GM18498 (cell line): ENCODE data around the gene DGKE.
A peak's percentile ranks its signal among the peaks of the same experiment; 100 is the strongest.

Experiments used
- ATAC-seq: cut with Tn5 transposase; IDR thresholded peaks from one replicate; pipeline ENCODE4 v1.9.1; 2021; ENCODE audit warnings: mild to moderate bottlenecking, moderate library complexity; ENCODE audit not compliant: unreplicated experiment

Gene DGKE

GRCh38 chr17:56912105-56912999 lies 78.4 kb downstream of the DGKE start:
- no peak for ATAC-seq

DNA sequence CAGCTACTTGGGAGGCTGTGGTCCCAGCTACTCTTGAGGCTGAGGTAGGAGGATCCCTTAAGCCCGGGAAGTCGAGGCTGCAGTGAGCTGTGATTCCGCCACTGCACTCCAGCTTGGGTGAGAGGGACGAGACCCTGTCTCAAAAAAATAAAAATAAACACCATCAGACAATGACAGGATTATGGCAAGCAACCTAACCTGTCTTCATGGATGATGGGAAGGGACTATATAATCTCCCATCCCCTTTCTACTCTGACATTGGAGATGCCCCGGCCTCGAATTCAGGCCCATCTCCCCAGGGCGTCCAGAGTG lies 79.0 kb downstream of the DGKE start:
- ATAC-seq, result no peak

GRCh38 chr17:56913353-56913866 lies 79.5 kb downstream of the DGKE start:
- ATAC-seq, result peak; percentile 47

DNA sequence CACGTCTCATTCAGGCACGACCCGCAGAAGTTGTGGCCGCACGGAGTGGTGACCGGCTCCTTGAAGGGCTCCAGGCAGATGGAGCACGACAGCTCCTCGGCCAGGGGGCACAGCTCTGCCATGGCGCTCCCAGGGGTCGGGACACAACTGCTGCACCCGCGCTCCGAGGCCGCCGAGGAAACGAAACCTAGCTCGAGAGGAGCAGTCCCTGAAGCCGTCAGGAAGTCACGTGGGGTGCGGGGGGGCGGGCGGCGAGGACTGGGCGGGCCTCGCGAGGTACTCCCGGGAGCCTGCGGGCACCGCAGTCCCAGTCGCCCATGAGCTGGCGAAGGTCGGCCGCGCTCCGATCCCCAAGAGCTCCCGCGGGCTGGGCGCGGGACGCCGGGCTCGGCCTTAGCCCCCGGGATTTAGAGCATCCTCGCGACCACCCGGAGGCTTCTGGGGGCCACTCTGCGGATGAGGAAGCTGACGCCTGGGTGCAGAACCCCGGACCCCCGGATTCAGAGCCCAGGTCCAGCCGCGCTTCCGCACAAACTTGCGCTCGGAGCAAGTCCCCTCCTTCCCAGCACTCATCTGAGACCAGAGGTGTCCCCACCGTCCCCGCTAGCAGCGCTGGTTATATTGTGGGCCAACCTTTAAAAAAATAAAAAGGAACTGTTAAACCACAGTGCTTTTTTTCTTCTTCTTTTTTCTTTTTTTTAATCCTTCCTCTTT lies 80.1 kb downstream of the DGKE start, which contains the start of gene TRIM25:
Gene TRIM25, minus strand, starts transcription at position 183 of the 714 bp plus-strand sequence. Its CDS starts 61 bp downstream, at position 122.
- peak; percentile 81 for ATAC-seq

- no peak for ATAC-seq
Observed at GRCh38 chr17:56914581-56915273, 80.8 kb downstream of the DGKE start.

DNA sequence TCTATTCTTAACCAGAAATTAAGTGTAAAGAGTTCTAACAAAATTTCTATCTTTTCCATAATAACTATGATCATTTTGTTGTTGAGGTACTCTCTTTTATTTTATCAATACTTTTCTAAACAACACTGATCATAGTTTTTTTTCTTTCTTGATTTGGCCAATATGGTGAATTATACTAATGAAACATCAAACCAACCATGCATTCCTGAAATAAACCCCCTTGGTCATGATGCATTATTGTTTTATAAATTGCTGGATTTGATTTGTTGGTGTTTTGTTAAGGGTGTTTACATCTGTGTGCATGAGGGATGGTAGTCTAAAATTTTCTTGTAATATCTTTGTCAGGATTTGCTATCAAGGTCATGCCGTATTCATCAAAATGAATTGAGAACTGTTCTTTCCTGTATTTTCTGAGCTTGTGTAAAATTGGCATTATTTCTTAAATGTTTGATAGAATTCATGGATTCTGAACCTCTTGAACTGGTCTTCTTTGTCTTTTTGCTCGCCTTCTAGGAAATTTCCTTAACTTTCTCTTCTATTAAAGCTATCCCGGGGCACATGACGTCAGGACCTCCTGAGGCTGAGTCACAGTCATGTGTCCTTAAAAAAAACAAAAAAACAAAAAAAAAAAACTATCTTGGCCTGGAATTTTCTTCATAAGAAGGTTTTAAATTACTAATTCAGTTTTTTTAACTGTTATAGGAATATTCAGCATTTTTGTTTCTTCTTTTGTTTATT lies 83.8 kb downstream of the DGKE start:
- ATAC-seq, result no peak

- ATAC-seq, result no peak
Observed at GRCh38 chr17:56918916-56919315, 85.0 kb downstream of the DGKE start.
